HepG2 (cell line): ENCODE measurements around the gene HHIPL1. TPM values are rescaled to one million over a fixed set of nuclear protein-coding genes. Genes with fewer than 3 reads are reported as not detected.

Experiments
- ATAC-seq: fragments of 200-7000 bp; cut with Tn5 transposase; 3 replicates; pipeline ENCODE4 v1.9.1; 2020; ENCODE audit warnings: mild to moderate bottlenecking, moderate library complexity
- BruUV-seq: library from RNA; stranded (reverse); fragments of 400-500 nt; replicated peaks from 2 replicates; lab custom pipeline; 2021; lab: Mats Ljungman, UMichigan
- CTCF ChIA-PET: fragments of 300-600 bp; formaldehyde crosslinking; extraction: SDS; loops from one replicate; lab custom pipeline; 2021; ENCODE audit warnings: low total read pairs, inconsistent platforms, low intra/inter-chr PET ratio; lab: Yijun Ruan, JAX
- POLR2A ChIA-PET: fragments of 350-600 bp; sonication (Branson Sonifier 250); formaldehyde crosslinking; loops from one replicate; lab custom pipeline; 2020; ENCODE audit warnings: antibody characterized with exemption, inconsistent platforms; lab: Yijun Ruan, JAX
- DNase-seq: peaks from one replicate; pipeline ENCODE4 v3.0.0-alpha.2; 2015; ENCODE audit warnings: low spot score
- FAIRE-seq: peaks from 3 replicates; lab custom pipeline; 2011; peaks lifted over from hg19 to GRCh38; lab: Jason Lieb, UNC
- H2AFZ ChIP-seq: one replicate; pipeline ENCODE4 v1.6.1; 2011; ENCODE audit warnings: low read length, inconsistent platforms
- H3K27ac ChIP-seq: fragments of 300-600 bp; 3 replicates; pipeline ENCODE4 v1.8.0; 2011; ENCODE audit warnings: mixed run types, mild to moderate bottlenecking, mixed read lengths, low read length, inconsistent platforms; ENCODE audit not compliant: insufficient read depth; ENCODE audit errors: extremely low read length
- H3K27me3 ChIP-seq, 2 experiments: fragments of 200-600 bp in 1 of 2; 2 replicates in 1 of 2; 3 replicates in 1 of 2; pipeline versions ENCODE4 v1.6.0 to v1.8.0; 2011; ENCODE audit warnings: low read length in 2 of 2, mild to moderate bottlenecking in 2 of 2, moderate library complexity in 2 of 2, inconsistent platforms in 1 of 2; ENCODE audit not compliant: insufficient read depth in 2 of 2, control insufficient read depth in 1 of 2
- H3K36me3 ChIP-seq, 2 experiments: fragments of 200-600 bp in 1 of 2; replicated peaks in 1 of 2; 2 replicates in 1 of 2; 3 replicates in 1 of 2; pipeline versions ENCODE4 v1.5.1 to v1.8.0; 2011; ENCODE audit warnings: low read length in 2 of 2, inconsistent platforms in 1 of 2; ENCODE audit not compliant: insufficient read depth in 2 of 2, control insufficient read depth in 1 of 2
- H3K4me1 ChIP-seq: 2 replicates; pipeline ENCODE4 v1.5.1; 2012; ENCODE audit warnings: low read length, inconsistent platforms; ENCODE audit not compliant: insufficient read depth
- H3K4me2 ChIP-seq: 2 replicates; pipeline ENCODE4 v1.6.0; 2011; ENCODE audit warnings: low read depth, low read length, inconsistent platforms
- H3K4me3 ChIP-seq, 3 experiments: fragments of 200-600 bp in 1 of 3; sonication (generic), shearing (Covaris generic) in 1 of 3; replicated peaks in 1 of 3; 2 replicates each; pipeline ENCODE4 v1.5.1; 2011 to 2016; ENCODE audit warnings: low read length in 3 of 3, inconsistent platforms in 2 of 3, low read depth in 2 of 3, mild to moderate bottlenecking in 2 of 3, control low read depth in 1 of 3, mixed read lengths in 1 of 3; ENCODE audit not compliant: insufficient read depth in 1 of 3
- H3K79me2 ChIP-seq: one replicate; pipeline ENCODE4 v1.6.1; 2011; ENCODE audit warnings: low read length, inconsistent platforms; ENCODE audit not compliant: insufficient read depth
- H3K9ac ChIP-seq: 2 replicates; pipeline ENCODE4 v1.6.0; 2011; ENCODE audit warnings: mild to moderate bottlenecking, low read depth, low read length, inconsistent platforms; ENCODE audit not compliant: insufficient read depth
- H3K9me3 ChIP-seq: 2 replicates; pipeline ENCODE4 v1.5.1; 2012; ENCODE audit warnings: mild to moderate bottlenecking, low read length
- H4K20me1 ChIP-seq: 2 replicates; pipeline ENCODE4 v1.6.0; 2011; ENCODE audit warnings: inconsistent platforms, mild to moderate bottlenecking, low read length, moderate library complexity; ENCODE audit not compliant: insufficient read depth
- CHD4 ChIP-seq: fragments of 200-600 bp; sonication (generic); IDR thresholded peaks from 2 replicates; pipeline ENCODE4 v1.7.0; 2017; ENCODE audit warnings: mild to moderate bottlenecking, low read length, borderline replicate concordance
- GABPA ChIP-seq, 2 experiments: IDR thresholded peaks; 2 replicates each; pipeline ENCODE4 v1.6.1; 2011 to 2016; ENCODE audit warnings: low read depth in 2 of 2, low read length in 1 of 2, missing biosample characterization in 1 of 2, missing genetic modification characterization in 1 of 2
- NFAT5 ChIP-seq: sonication (generic); formaldehyde crosslinking; IDR thresholded peaks from 2 replicates; pipeline ENCODE4 v1.4.0; 2020; ENCODE audit warnings: missing genetic modification reagents
- PRPF4 ChIP-seq: fragments of 200-400 bp; formaldehyde crosslinking; IDR thresholded peaks from 2 replicates; pipeline ENCODE4 v1.6.1; 2016; ENCODE audit warnings: low read length, low read depth; ENCODE audit not compliant: poor library complexity, severe bottlenecking
- SAP130 ChIP-seq: IDR thresholded peaks from 2 replicates; pipeline ENCODE4 v1.6.1; 2016; ENCODE audit warnings: low read depth
- TBL1XR1 ChIP-seq: fragments of 150-350 bp; IDR thresholded peaks from 2 replicates; pipeline ENCODE4 v1.6.1; 2014; ENCODE audit warnings: borderline replicate concordance, low read length; ENCODE audit not compliant: partially characterized antibody
- ZNF20 ChIP-seq: sonication (generic); formaldehyde crosslinking; IDR thresholded peaks from 2 replicates; pipeline ENCODE4 v1.4.0; 2020; ENCODE audit warnings: mild to moderate bottlenecking, moderate library complexity, missing genetic modification reagents
- ZNF317 ChIP-seq: sonication (generic); formaldehyde crosslinking; IDR thresholded peaks from 2 replicates; pipeline ENCODE4 v1.5.0; 2020; ENCODE audit warnings: mild to moderate bottlenecking, missing genetic modification reagents
- ZNF672 ChIP-seq: sonication (generic); formaldehyde crosslinking; IDR thresholded peaks from 2 replicates; pipeline ENCODE4 v1.8.1; 2022; ENCODE audit warnings: missing genetic modification reagents
- ZNF777 ChIP-seq: sonication (generic); formaldehyde crosslinking; IDR thresholded peaks from 2 replicates; pipeline ENCODE4 v1.4.0; 2020; ENCODE audit warnings: missing genetic modification reagents
- ZSCAN5A ChIP-seq: sonication (generic); formaldehyde crosslinking; IDR thresholded peaks from 2 replicates; pipeline ENCODE4 v1.8.0; 2022; ENCODE audit warnings: mild to moderate bottlenecking, missing genetic modification reagents, borderline replicate concordance
- WGBS: methylation state at CpG from one replicate; pipeline ENCODE4 v1.1.6; 2017; ENCODE audit warnings: low lambda C conversion rate; 5-methylcytosine and 5-hydroxymethylcytosine counted together
- in situ Hi-C: cut with HindIII; loops from 2 replicates; pipeline ENCODE4 v1.10.0; 2017; ENCODE audit warnings: low pct_unique_long_range_greater_than_20kb; ENCODE audit not compliant: extremely low pct_ligation_motif_present
- intact Hi-C: fragments of 100-400 bp; cut with micrococcal nuclease; formaldehyde crosslinking; loops from one replicate; pipeline ENCODE4 v1.10.0; 2022; ENCODE audit not compliant: unreplicated experiment
- polyA plus RNA-seq, 8 experiments: library from polyadenylated mRNA; depleted of rRNA in 3 of 8; stranded (reverse) in 7 of 8; unstranded in 1 of 8; fragments of >200 nt; fragmentation: Illumina TruSeq in 4 of 8; extraction: Trizol in 4 of 8; gene quantifications; 2 replicates each; pipeline versions ENCODE4 v1.2.1 to v1.2.3, GENCODE V29; 2011 to 2016; ENCODE audit warnings: low read depth in 4 of 8, missing spikeins in 1 of 8, mixed read lengths in 1 of 8; ENCODE audit not compliant: insufficient read depth in 1 of 8
- total RNA-seq, 5 experiments: library from RNA; depleted of rRNA; stranded (reverse); fragments of >200 nt; fragmentation: Illumina TruSeq; extraction: Trizol; gene quantifications; 2 replicates each; pipeline ENCODE4 v1.2.3, GENCODE V29; 2016; ENCODE audit warnings: low read depth in 1 of 5
- TF ChIP-seq, protein P1 (sequence below): sonication (generic); formaldehyde crosslinking; IDR thresholded peaks from 2 replicates; pipeline ENCODE4 v1.5.0; 2020; ENCODE audit warnings: missing genetic modification reagents
- TF ChIP-seq, protein P2 (sequence below): IDR thresholded peaks from 2 replicates; pipeline ENCODE4 v1.6.1; 2016; ENCODE audit warnings: missing genetic modification reagents, missing compliant biosample characterization

HHIPL1 gene
- total and polyA plus RNA-seq, 2 of the 13 experiments (the other 11 are each of a cell fraction or from before 2014, with no cell fraction given): not detected

DNA sequence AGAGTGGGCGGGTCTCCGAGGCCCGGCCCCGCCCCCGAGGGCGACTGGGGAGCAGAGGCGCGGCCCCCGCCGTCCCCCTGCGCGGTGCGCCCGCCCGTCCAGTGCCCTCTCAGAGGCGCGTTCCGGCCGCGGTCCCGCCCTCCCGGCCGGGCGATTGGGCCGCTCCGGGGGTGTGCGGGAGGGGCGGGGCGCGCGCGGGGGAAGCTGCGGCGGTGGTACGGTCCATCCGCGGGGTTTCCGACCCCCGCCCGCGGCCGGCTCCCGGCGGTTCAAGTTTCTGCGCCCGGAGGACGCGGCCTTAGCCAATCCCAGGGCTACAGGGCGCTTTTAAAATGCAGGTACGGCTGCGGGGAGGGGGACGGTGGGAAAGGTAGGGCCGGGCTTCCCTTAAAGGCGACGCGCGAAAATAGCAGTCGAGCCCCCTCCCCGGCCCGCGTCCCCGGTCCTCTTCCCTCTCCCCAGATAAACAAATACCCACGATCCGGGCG is 40.6 kb upstream of the HHIPL1 start (continued):
- TF ChIP-seq ZSCAN5A (CRISPR knock-in tag) (no peak), GABPA (IDR thresholded peaks at IDR 0.05; ENCODE audit: low read depth, low read length) (no peak), GABPA (CRISPR knock-in tag; IDR thresholded peaks at IDR 0.05; ENCODE audit: low read depth) (no peak), TBL1XR1 (no peak)
- TF ChIP-seq, all 625 proteins: peak for 53

DNA sequence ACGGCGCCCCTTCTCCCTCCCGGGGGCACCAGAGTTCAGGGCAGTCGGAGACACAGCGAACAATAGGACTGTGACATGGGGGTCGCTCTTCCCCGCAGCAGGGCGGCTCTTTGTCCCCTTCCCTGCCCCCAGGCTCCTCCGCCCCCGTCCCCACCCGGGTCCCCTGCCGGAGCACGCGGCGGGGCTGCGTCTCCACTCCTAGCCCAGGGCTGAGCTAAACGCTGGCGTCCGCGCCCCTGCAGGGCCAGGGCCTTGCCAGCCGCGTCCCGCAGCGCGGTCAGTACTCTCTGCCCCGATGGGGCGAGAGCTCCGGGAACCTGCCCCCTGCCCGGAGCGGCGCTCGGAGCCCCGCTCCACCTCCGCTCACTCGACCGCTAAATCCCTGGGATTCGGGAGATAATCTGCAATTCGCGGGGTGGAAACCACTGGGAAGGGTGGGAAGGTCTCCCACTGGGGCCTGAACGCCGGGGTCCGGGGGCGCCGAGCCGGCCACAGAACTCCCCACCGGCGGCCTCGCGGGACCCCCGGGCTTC is 40.1 kb upstream of the HHIPL1 start:
- ChIA-PET POLR2A (interaction anchor here (1.0 to 8.6 kb wide), 6 partner anchors 14 to 124 kb away, joined by 3 to 101 read pairs (median 4); partner anchors contain the start of genes CCNK and SETD3), CTCF (no interaction called here)
- no peak for FAIRE-seq
- DNase-seq: no peak
- intact Hi-C loops (loop anchor here (1.0 kb wide), 1 partner anchor 39 kb away; no protein-coding TSS in a partner anchor), in situ Hi-C loops (loop anchor here (5.0 kb wide), 1 partner anchor 38 kb away; no protein-coding TSS in a partner anchor)
- WGBS: no CpG with 5 or more reads among the region's 50 CpGs
- H3K4me1 ChIP-seq: peaks cover 44% of the 10 kb centered on the region
- no peaks in the 10 kb centered on the region for H3K9me3 ChIP-seq
- peak overlapping the region; percentile 81 for H3K27ac ChIP-seq
- no peaks in the 10 kb centered on the region; a peak in 1 of 5 replicates for H3K27me3 ChIP-seq
- H3K4me2 ChIP-seq: peak overlapping the region; percentile 70
- BruUV-seq: no TSS peak
- H3K36me3 ChIP-seq: 0 out of 5 replicates have a peak, but pooled peaks cover 0 to 2% of the 10 kb centered on the region in 2 experiments
- peak overlapping the region; percentile 78 for H3K9ac ChIP-seq
- peak; percentile 68 for ATAC-seq
- peaks cover 39% of the 10 kb centered on the region for H3K79me2 ChIP-seq
- peak overlapping the region; percentile 70 to 89 (median 83) for H3K4me3 ChIP-seq
- H4K20me1 ChIP-seq: peaks cover 10% of the 10 kb centered on the region
- H2AFZ ChIP-seq: no peak overlapping the region
- TF ChIP-seq CHD4: no peak
- TF ChIP-seq NFAT5 (CRISPR knock-in tag): no peak
- TF ChIP-seq SAP130 (CRISPR knock-in tag): peak; percentile 3; the same call in 1 of the 2 replicates
- TF ChIP-seq ZNF777 (CRISPR knock-in tag): peak; percentile 76; the same call in 1 of the 2 replicates
- no peak for TF ChIP-seq PRPF4
- TF ChIP-seq, protein P1, sequence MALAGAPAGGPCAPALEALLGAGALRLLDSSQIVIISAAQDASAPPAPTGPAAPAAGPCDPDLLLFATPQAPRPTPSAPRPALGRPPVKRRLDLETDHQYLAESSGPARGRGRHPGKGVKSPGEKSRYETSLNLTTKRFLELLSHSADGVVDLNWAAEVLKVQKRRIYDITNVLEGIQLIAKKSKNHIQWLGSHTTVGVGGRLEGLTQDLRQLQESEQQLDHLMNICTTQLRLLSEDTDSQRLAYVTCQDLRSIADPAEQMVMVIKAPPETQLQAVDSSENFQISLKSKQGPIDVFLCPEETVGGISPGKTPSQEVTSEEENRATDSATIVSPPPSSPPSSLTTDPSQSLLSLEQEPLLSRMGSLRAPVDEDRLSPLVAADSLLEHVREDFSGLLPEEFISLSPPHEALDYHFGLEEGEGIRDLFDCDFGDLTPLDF (CRISPR knock-in tag): peak; percentile 17; the same call in 1 of the 2 replicates
- TF ChIP-seq, protein P2, sequence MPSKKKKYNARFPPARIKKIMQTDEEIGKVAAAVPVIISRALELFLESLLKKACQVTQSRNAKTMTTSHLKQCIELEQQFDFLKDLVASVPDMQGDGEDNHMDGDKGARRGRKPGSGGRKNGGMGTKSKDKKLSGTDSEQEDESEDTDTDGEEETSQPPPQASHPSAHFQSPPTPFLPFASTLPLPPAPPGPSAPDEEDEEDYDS (CRISPR knock-in tag): no peak
- 0 out of 2 replicates have a peak, but pooled peaks have one; percentile 40 for TF ChIP-seq ZNF317 (CRISPR knock-in tag)
- no peak for TF ChIP-seq ZNF672 (CRISPR knock-in tag)
- peak; percentile 52; the same call in 1 of the 2 replicates for TF ChIP-seq ZNF20 (CRISPR knock-in tag)
